ENCODE data around the gene FOXL2NB.

The FOXL2NB gene

GRCh38 chr3:138909904-138910303 is 37.1 kb upstream of the FOXL2NB start:
- Histone ChIP-seq H2AK5ac (ENCODE audit: low read length, severe bottlenecking) (no peak overlapping the region), H3K9ac (ENCODE audit: low read length) (no peak overlapping the region), H2BK15ac (ENCODE audit: low read depth, poor library complexity, severe bottlenecking) (no peak overlapping the region), H4K8ac (ENCODE audit: low read length) (no peak overlapping the region), H2BK120ac (ENCODE audit: low read depth, low read length) (no peak overlapping the region), H3K23ac (ENCODE audit: low read length in 2 of 2) (no peak overlapping the region), H3K4me3 (ENCODE audit: insufficient read depth in 1 of 2, low read depth in 1 of 2, low read length in 2 of 2) (no peak overlapping the region), H3K36me3 (ENCODE audit: control insufficient read depth in 1 of 2, insufficient read depth in 2 of 2, low read depth in 1 of 2, low read length in 2 of 2) (no peaks in the 10 kb centered on the region), H3K4me2 (ENCODE audit: low read length, poor library complexity, severe bottlenecking) (no peak overlapping the region), H3K4me1 (ENCODE audit: control insufficient read depth, insufficient read depth, low read depth, low read length) (peaks cover 3% of the 10 kb centered on the region), H2BK5ac (ENCODE audit: low read depth, low read length, poor library complexity, severe bottlenecking) (no peak overlapping the region), H2BK12ac (ENCODE audit: low read length in 2 of 2) (no peak overlapping the region), H3K4ac (ENCODE audit: low read depth in 1 of 2, low read length in 2 of 2) (no peak overlapping the region), H4K91ac (ENCODE audit: low read length) (no peak overlapping the region), H3K27me3 (ENCODE audit: control insufficient read depth in 1 of 2, insufficient read depth in 1 of 2, low read length in 2 of 2) (no peaks in the 10 kb centered on the region), H3K79me1 (replicated peaks; ENCODE audit: low read length, poor library complexity, severe bottlenecking) (no peaks in the 10 kb centered on the region), H2AFZ (ENCODE audit: low read depth, low read length) (no peak overlapping the region), H3K14ac (ENCODE audit: low read length in 2 of 2) (no peak overlapping the region), H3K9me3 (ENCODE audit: control insufficient read depth, low read length) (no peaks in the 10 kb centered on the region), H3K27ac (ENCODE audit: low read length, poor library complexity, severe bottlenecking) (no peak overlapping the region), H3K18ac (ENCODE audit: low read depth in 1 of 2, low read length in 2 of 2) (no peak overlapping the region)
- DNase-seq, result no peak

DNA sequence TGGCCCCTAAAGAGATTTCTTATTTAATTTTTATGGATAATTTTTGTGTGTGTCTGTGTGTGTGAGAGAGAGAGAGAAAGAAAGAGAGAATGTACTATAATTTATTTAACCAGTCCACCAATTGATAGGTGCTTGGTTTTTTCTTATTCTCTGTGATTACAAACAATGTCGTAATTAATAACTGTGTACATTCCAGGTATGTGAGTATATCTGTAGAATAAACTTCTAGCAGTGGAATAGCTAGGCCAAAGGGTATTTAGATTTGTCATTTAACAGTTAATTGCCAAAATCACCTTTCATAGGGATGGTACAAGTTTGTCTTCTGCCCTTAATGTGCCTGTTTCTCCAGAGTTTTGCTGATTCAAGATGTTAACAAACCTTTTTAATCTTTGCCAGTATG is 35.4 kb upstream of the FOXL2NB start:
- Histone ChIP-seq H2BK5ac (ENCODE audit: low read depth, low read length, poor library complexity, severe bottlenecking) (no peak overlapping the region), H2BK120ac (ENCODE audit: low read depth, low read length) (no peak overlapping the region), H3K27me3 (ENCODE audit: control insufficient read depth in 1 of 2, insufficient read depth in 1 of 2, low read length in 2 of 2) (no peaks in the 10 kb centered on the region), H2BK15ac (ENCODE audit: low read depth, poor library complexity, severe bottlenecking) (no peak overlapping the region), H3K4me3 (ENCODE audit: insufficient read depth in 1 of 2, low read depth in 1 of 2, low read length in 2 of 2) (no peak overlapping the region), H4K91ac (ENCODE audit: low read length) (no peak overlapping the region), H3K79me1 (replicated peaks; ENCODE audit: low read length, poor library complexity, severe bottlenecking) (no peaks in the 10 kb centered on the region), H3K36me3 (ENCODE audit: control insufficient read depth in 1 of 2, insufficient read depth in 2 of 2, low read depth in 1 of 2, low read length in 2 of 2) (no peaks in the 10 kb centered on the region), H2BK12ac (ENCODE audit: low read length in 2 of 2) (no peak overlapping the region), H4K8ac (ENCODE audit: low read length) (no peak overlapping the region), H3K14ac (ENCODE audit: low read length in 2 of 2) (no peak overlapping the region), H3K27ac (ENCODE audit: low read length, poor library complexity, severe bottlenecking) (no peak overlapping the region), H2AK5ac (ENCODE audit: low read length, severe bottlenecking) (no peak overlapping the region), H3K9me3 (ENCODE audit: control insufficient read depth, low read length) (no peaks in the 10 kb centered on the region), H3K4me2 (ENCODE audit: low read length, poor library complexity, severe bottlenecking) (no peak overlapping the region), H3K23ac (ENCODE audit: low read length in 2 of 2) (no peak overlapping the region), H3K4me1 (ENCODE audit: control insufficient read depth, insufficient read depth, low read depth, low read length) (peaks cover 6% of the 10 kb centered on the region), H3K4ac (ENCODE audit: low read depth in 1 of 2, low read length in 2 of 2) (no peak overlapping the region), H3K9ac (ENCODE audit: low read length) (no peak overlapping the region), H2AFZ (ENCODE audit: low read depth, low read length) (no peak overlapping the region), H3K18ac (ENCODE audit: low read depth in 1 of 2, low read length in 2 of 2) (no peak overlapping the region)
- WGBS, result 50% methylated on average over 1 of the region's 1 CpG
- no peak for DNase-seq

DNA sequence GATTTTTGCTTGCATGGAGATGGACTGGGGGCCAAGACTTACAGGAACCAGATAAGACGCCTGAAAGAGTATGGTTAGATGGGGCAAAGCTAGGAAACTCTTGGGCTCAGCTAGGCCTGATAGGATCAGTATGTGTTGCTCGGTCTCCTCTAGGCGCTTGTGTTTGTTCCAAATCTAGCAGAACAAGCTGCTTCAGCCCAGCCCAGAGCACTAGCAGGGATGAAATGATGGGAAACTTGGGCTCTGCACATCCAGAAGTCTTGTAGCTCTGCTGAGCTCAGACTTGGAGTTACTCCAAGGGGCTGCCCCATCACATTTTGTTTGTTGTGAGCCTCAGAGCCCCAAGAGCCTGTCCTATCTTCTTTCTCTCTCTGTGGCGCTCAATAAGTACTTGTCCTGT is 34.8 kb upstream of the FOXL2NB start:
- Histone ChIP-seq H3K27me3 (ENCODE audit: control insufficient read depth in 1 of 2, insufficient read depth in 1 of 2, low read length in 2 of 2) (no peaks in the 10 kb centered on the region), H2BK120ac (ENCODE audit: low read depth, low read length) (no peak overlapping the region), H3K18ac (ENCODE audit: low read depth in 1 of 2, low read length in 2 of 2) (no peak overlapping the region), H3K14ac (ENCODE audit: low read length in 2 of 2) (no peak overlapping the region), H3K23ac (ENCODE audit: low read length in 2 of 2) (no peak overlapping the region), H2AK5ac (ENCODE audit: low read length, severe bottlenecking) (no peak overlapping the region), H2BK5ac (ENCODE audit: low read depth, low read length, poor library complexity, severe bottlenecking) (no peak overlapping the region), H2BK12ac (ENCODE audit: low read length in 2 of 2) (no peak overlapping the region), H2BK15ac (ENCODE audit: low read depth, poor library complexity, severe bottlenecking) (peak overlapping the region; percentile 3), H3K4ac (ENCODE audit: low read depth in 1 of 2, low read length in 2 of 2) (no peak overlapping the region), H3K27ac (ENCODE audit: low read length, poor library complexity, severe bottlenecking) (no peak overlapping the region), H4K8ac (ENCODE audit: low read length) (no peak overlapping the region), H2AFZ (ENCODE audit: low read depth, low read length) (no peak overlapping the region), H3K4me3 (ENCODE audit: insufficient read depth in 1 of 2, low read depth in 1 of 2, low read length in 2 of 2) (no peak overlapping the region), H3K4me1 (ENCODE audit: control insufficient read depth, insufficient read depth, low read depth, low read length) (peaks cover 7% of the 10 kb centered on the region), H3K9me3 (ENCODE audit: control insufficient read depth, low read length) (no peaks in the 10 kb centered on the region), H3K79me1 (replicated peaks; ENCODE audit: low read length, poor library complexity, severe bottlenecking) (no peaks in the 10 kb centered on the region), H4K91ac (ENCODE audit: low read length) (no peak overlapping the region), H3K4me2 (ENCODE audit: low read length, poor library complexity, severe bottlenecking) (no peak overlapping the region), H3K36me3 (ENCODE audit: control insufficient read depth in 1 of 2, insufficient read depth in 2 of 2, low read depth in 1 of 2, low read length in 2 of 2) (no peaks in the 10 kb centered on the region), H3K9ac (ENCODE audit: low read length) (no peak overlapping the region)
- no peak for DNase-seq
- 95% methylated on average over 3 of the region's 4 CpGs for WGBS

DNA sequence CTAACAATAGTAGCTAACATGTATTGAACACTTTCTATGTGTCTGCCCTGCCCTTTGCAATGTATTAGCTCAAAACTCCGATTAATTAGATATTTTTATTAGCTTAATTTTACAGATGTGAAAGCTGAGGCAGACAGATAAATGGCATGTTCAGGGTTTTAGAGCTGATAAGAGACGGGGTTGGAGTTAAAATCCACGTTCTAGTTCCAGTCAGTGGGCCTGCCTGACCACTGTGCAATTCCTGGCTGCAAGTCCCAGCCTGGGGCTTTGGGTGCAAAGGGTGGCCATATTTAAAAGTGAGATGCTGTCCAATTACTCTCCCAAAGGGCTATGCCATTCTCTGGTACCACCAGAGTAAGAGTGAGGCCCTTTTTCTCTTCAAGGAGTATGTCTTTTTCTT is 33.3 kb upstream of the FOXL2NB start:
- H3K79me1 ChIP-seq (replicated peaks; ENCODE audit: low read length, poor library complexity, severe bottlenecking), result no peaks in the 10 kb centered on the region
- no peak overlapping the region for H4K8ac ChIP-seq (ENCODE audit: low read length)
- no peak overlapping the region for H2BK15ac ChIP-seq (ENCODE audit: low read depth, poor library complexity, severe bottlenecking)
- no peak overlapping the region for H3K4me2 ChIP-seq (ENCODE audit: low read length, poor library complexity, severe bottlenecking)
- H3K27ac ChIP-seq (ENCODE audit: low read length, poor library complexity, severe bottlenecking), result no peak overlapping the region
- peaks cover 7% of the 10 kb centered on the region for H3K4me1 ChIP-seq (ENCODE audit: control insufficient read depth, insufficient read depth, low read depth, low read length)
- no peak overlapping the region for H3K4ac ChIP-seq (ENCODE audit: low read depth in 1 of 2, low read length in 2 of 2)
- H3K4me3 ChIP-seq (ENCODE audit: insufficient read depth in 1 of 2, low read depth in 1 of 2, low read length in 2 of 2), result no peak overlapping the region
- H3K23ac ChIP-seq (ENCODE audit: low read length in 2 of 2), result no peak overlapping the region
- H3K18ac ChIP-seq (ENCODE audit: low read depth in 1 of 2, low read length in 2 of 2), result no peak overlapping the region
- no peaks in the 10 kb centered on the region for H3K36me3 ChIP-seq (ENCODE audit: control insufficient read depth in 1 of 2, insufficient read depth in 2 of 2, low read depth in 1 of 2, low read length in 2 of 2)
- H2BK5ac ChIP-seq (ENCODE audit: low read depth, low read length, poor library complexity, severe bottlenecking), result no peak overlapping the region
- no peaks in the 10 kb centered on the region for H3K9me3 ChIP-seq (ENCODE audit: control insufficient read depth, low read length)
- no peak overlapping the region for H2BK120ac ChIP-seq (ENCODE audit: low read depth, low read length)
- 72% methylated on average over 2 of the region's 3 CpGs for WGBS
- no peak overlapping the region for H2AK5ac ChIP-seq (ENCODE audit: low read length, severe bottlenecking)
- no peak overlapping the region for H2BK12ac ChIP-seq (ENCODE audit: low read length in 2 of 2)
- no peak overlapping the region for H3K14ac ChIP-seq (ENCODE audit: low read length in 2 of 2)
- H2AFZ ChIP-seq (ENCODE audit: low read depth, low read length), result no peak overlapping the region
- no peak overlapping the region for H4K91ac ChIP-seq (ENCODE audit: low read length)
- no peak overlapping the region for H3K9ac ChIP-seq (ENCODE audit: low read length)
- DNase-seq, result no peak
- H3K27me3 ChIP-seq (ENCODE audit: control insufficient read depth in 1 of 2, insufficient read depth in 1 of 2, low read length in 2 of 2), result no peaks in the 10 kb centered on the region

Data from mesenchymal stem cell (in vitro differentiated cells and primary cell).